Esophagus muscularis mucosa (tissue), 4 donors: ENCODE data around the gene GSG1L. TPM values are rescaled to one million over a fixed set of nuclear protein-coding genes. Genes with fewer than 3 reads are reported as not detected.

ENCODE experiments used
- DNase-seq: peaks from one replicate; pipeline ENCODE4 v3.0.0-alpha.2; 2017; ENCODE audit errors: extremely low spot score
- H3K27ac ChIP-seq, 4 donors: fragments of 200-600 bp; sonication (generic); replicated peaks in 1 of 4; 1 replicate in 3 of 4; 2 replicates in 1 of 4; pipeline ENCODE4 v1.5.1; 2016 to 2019; ENCODE audit warnings: mild to moderate bottlenecking in 1 of 4
- H3K27me3 ChIP-seq, 4 donors: fragments of 200-600 bp; sonication (generic); one replicate each; pipeline versions ENCODE4 v1.5.1 to v1.6.0; 2016 to 2019
- H3K36me3 ChIP-seq, 4 donors: fragments of 200-600 bp; sonication (generic); one replicate each; pipeline ENCODE4 v1.5.1; 2016 to 2019
- H3K4me1 ChIP-seq, 4 donors: fragments of 200-600 bp; sonication (generic); one replicate each; pipeline ENCODE4 v1.5.1; 2016 to 2019
- H3K4me3 ChIP-seq, 4 donors: fragments of 200-600 bp; sonication (generic); 1 replicate in 2 of 4; 2 replicates in 2 of 4; pipeline ENCODE4 v1.5.1; 2016 to 2019; ENCODE audit warnings: mild to moderate bottlenecking in 4 of 4, moderate library complexity in 1 of 4
- H3K9me3 ChIP-seq, 4 donors: fragments of 200-600 bp; sonication (generic); 1 replicate in 3 of 4; 2 replicates in 1 of 4; pipeline ENCODE4 v1.5.1; 2016 to 2019
- CTCF ChIP-seq, 3 experiments: fragments of 200-600 bp in 2 of 3; fragments of 450-650 bp in 1 of 3; sonication (generic) in 2 of 3; IDR thresholded peaks; one replicate each; pipeline ENCODE4 v1.5.1; 2017 to 2019; ENCODE audit warnings: antibody characterized with exemption in 3 of 3, mild to moderate bottlenecking in 2 of 3, moderate library complexity in 1 of 3
- EP300 ChIP-seq: sonication (generic); formaldehyde crosslinking; IDR thresholded peaks from one replicate; pipeline ENCODE4 v1.6.1; 2017; ENCODE audit warnings: antibody characterized with exemption
- POLR2A ChIP-seq: fragments of 450-650 bp; IDR thresholded peaks from one replicate; pipeline ENCODE4 v1.6.1; 2017; ENCODE audit warnings: antibody characterized with exemption, moderate library complexity, mild to moderate bottlenecking, low read depth
- POLR2AphosphoS5 ChIP-seq, 2 donors: sonication (generic); formaldehyde crosslinking; IDR thresholded peaks; one replicate each; pipeline ENCODE4 v1.6.1; 2017; ENCODE audit warnings: antibody characterized with exemption in 2 of 2
- WGBS: methylation state at CpG from one replicate; pipeline ENCODE4 v1.1.5; 2018; 5-methylcytosine and 5-hydroxymethylcytosine counted together
- intact Hi-C: fragments of 100-400 bp; cut with DNase I; formaldehyde crosslinking; loops from one replicate; pipeline ENCODE4 v1.15.1; 2023
- total RNA-seq, 4 donors: library from RNA; depleted of rRNA; stranded (reverse); fragments of >200 nt; gene quantifications; one replicate each; pipeline versions ENCODE4 v1.1.0 to v1.2.1, GENCODE V29; 2016

GSG1L gene
- total RNA-seq, 4 donors from 2014 or later: 0.19 to 0.83 TPM; not detected in 2

- TF ChIP-seq EP300 (no peak), POLR2AphosphoS5 (IDR thresholded peaks at IDR 0.05) (no peak), CTCF (IDR thresholded peaks at IDR 0.05) (no peak), POLR2A (no peak)
- H3K27me3 ChIP-seq: peaks cover 0 to 64% (median 0%) of the 10 kb centered on the region in 4 donors
- no peak for DNase-seq
- intact Hi-C loops: no loop called here
- no peaks in the 10 kb centered on the region for H3K4me1 ChIP-seq
- no peaks in the 10 kb centered on the region for H3K36me3 ChIP-seq
- no peak overlapping the region for H3K4me3 ChIP-seq
- H3K9me3 ChIP-seq: no peaks in the 10 kb centered on the region
- H3K27ac ChIP-seq: no peak overlapping the region
- WGBS: 82% methylated on average over 13 of the region's 13 CpGs
Measured at GRCh38 chr16:27819356-27819755, 244.2 kb downstream of the GSG1L start.

GRCh38 chr16:27818246-27818645, 245.3 kb downstream of the GSG1L start:
- TF ChIP-seq EP300 (no peak), POLR2A (no peak), CTCF (IDR thresholded peaks at IDR 0.05) (no peak), POLR2AphosphoS5 (IDR thresholded peaks at IDR 0.05) (no peak)
- 33% methylated on average over 13 of the region's 13 CpGs for WGBS
- DNase-seq: no peak
- Histone ChIP-seq H3K27me3 (peaks cover 0 to 56% (median 0%) of the 10 kb centered on the region in 4 donors), H3K27ac (no peak overlapping the region), H3K4me3 (no peak overlapping the region), H3K4me1 (no peaks in the 10 kb centered on the region), H3K36me3 (no peaks in the 10 kb centered on the region), H3K9me3 (no peaks in the 10 kb centered on the region)
- intact Hi-C loops: no loop called here

- Histone ChIP-seq H3K27ac (no peak overlapping the region), H3K36me3 (no peaks in the 10 kb centered on the region), H3K4me3 (no peak overlapping the region), H3K9me3 (no peaks in the 10 kb centered on the region), H3K4me1 (no peaks in the 10 kb centered on the region), H3K27me3 (peaks cover 0 to 47% (median 0%) of the 10 kb centered on the region in 4 donors)
- intact Hi-C loops: no loop called here
- WGBS: 86% methylated on average over 2 of the region's 5 CpGs
- TF ChIP-seq CTCF (IDR thresholded peaks at IDR 0.05) (no peak), POLR2A (no peak), EP300 (no peak), POLR2AphosphoS5 (IDR thresholded peaks at IDR 0.05) (no peak)
- DNase-seq: no peak
Measured at GRCh38 chr16:27817038-27817437, 246.5 kb downstream of the GSG1L start.

- Histone ChIP-seq H3K36me3 (no peaks in the 10 kb centered on the region), H3K27me3 (peaks cover 0 to 46% (median 0%) of the 10 kb centered on the region in 4 donors), H3K4me1 (no peaks in the 10 kb centered on the region), H3K9me3 (no peaks in the 10 kb centered on the region), H3K4me3 (no peak overlapping the region), H3K27ac (no peak overlapping the region)
- no peak for TF ChIP-seq EP300
- TF ChIP-seq POLR2A: no peak
- TF ChIP-seq POLR2AphosphoS5 (IDR thresholded peaks at IDR 0.05): no peak
- no peak for TF ChIP-seq CTCF (IDR thresholded peaks at IDR 0.05)
- DNase-seq: no peak
- 64% methylated on average over 4 of the region's 5 CpGs for WGBS
- intact Hi-C loops: no loop called here
Measured at GRCh38 chr16:27816561-27816960, 247.0 kb downstream of the GSG1L start.

GRCh38 chr16:27813591-27813990, 249.9 kb downstream of the GSG1L start:
- Histone ChIP-seq H3K4me3 (no peak overlapping the region), H3K9me3 (peaks cover 0 to 11% (median 8%) of the 10 kb centered on the region in 4 donors), H3K27ac (no peak overlapping the region), H3K27me3 (peaks cover 0 to 25% (median 0%) of the 10 kb centered on the region in 4 donors), H3K4me1 (no peaks in the 10 kb centered on the region), H3K36me3 (no peaks in the 10 kb centered on the region)
- DNase-seq: no peak
- WGBS: 86% methylated on average over 5 of the region's 9 CpGs
- intact Hi-C loops: no loop called here
- no peak for TF ChIP-seq POLR2AphosphoS5 (IDR thresholded peaks at IDR 0.05)
- TF ChIP-seq CTCF (IDR thresholded peaks at IDR 0.05): no peak
- no peak for TF ChIP-seq POLR2A
- no peak for TF ChIP-seq EP300
